T-helper 2 cell treated with Interferon-gamma antibody and Interleukin-4, amounts not matched to agents 5 μg/mL and 100 μg/mL, for 36 hours (primary cell): Measurements from ENCODE around the gene NUP62.
"Not testable (repeated sequence)": the region's sequence is repeated elsewhere in the genome, so short reads cannot be mapped to it uniquely, and the experiment has no call there.

Source experiments
- DNase-seq: peaks from one replicate; pipeline ENCODE4 v3.0.0; 2021; ENCODE audit warnings: low spot score
- H3K27ac Mint-ChIP-seq: one replicate; pipeline ENCODE4 v1.8.0; 2021; ENCODE audit warnings: mild to moderate bottlenecking, mixed read lengths
- H3K27me3 Mint-ChIP-seq: one replicate; pipeline ENCODE4 v1.8.0; 2021; ENCODE audit warnings: low read depth, mixed read lengths
- H3K36me3 Mint-ChIP-seq: one replicate; pipeline ENCODE4 v1.8.0; 2021; ENCODE audit warnings: low read depth, mixed read lengths
- H3K4me1 Mint-ChIP-seq: one replicate; pipeline ENCODE4 v1.8.0; 2021; ENCODE audit warnings: low read depth, mixed read lengths
- H3K4me3 Mint-ChIP-seq: one replicate; pipeline ENCODE4 v1.8.0; 2022; ENCODE audit warnings: mild to moderate bottlenecking, moderate library complexity, mixed read lengths
- H3K9me3 Mint-ChIP-seq: one replicate; pipeline ENCODE4 v1.8.0; 2021; ENCODE audit warnings: mixed read lengths

NUP62 gene, protein sequence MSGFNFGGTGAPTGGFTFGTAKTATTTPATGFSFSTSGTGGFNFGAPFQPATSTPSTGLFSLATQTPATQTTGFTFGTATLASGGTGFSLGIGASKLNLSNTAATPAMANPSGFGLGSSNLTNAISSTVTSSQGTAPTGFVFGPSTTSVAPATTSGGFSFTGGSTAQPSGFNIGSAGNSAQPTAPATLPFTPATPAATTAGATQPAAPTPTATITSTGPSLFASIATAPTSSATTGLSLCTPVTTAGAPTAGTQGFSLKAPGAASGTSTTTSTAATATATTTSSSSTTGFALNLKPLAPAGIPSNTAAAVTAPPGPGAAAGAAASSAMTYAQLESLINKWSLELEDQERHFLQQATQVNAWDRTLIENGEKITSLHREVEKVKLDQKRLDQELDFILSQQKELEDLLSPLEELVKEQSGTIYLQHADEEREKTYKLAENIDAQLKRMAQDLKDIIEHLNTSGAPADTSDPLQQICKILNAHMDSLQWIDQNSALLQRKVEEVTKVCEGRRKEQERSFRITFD

DNA sequence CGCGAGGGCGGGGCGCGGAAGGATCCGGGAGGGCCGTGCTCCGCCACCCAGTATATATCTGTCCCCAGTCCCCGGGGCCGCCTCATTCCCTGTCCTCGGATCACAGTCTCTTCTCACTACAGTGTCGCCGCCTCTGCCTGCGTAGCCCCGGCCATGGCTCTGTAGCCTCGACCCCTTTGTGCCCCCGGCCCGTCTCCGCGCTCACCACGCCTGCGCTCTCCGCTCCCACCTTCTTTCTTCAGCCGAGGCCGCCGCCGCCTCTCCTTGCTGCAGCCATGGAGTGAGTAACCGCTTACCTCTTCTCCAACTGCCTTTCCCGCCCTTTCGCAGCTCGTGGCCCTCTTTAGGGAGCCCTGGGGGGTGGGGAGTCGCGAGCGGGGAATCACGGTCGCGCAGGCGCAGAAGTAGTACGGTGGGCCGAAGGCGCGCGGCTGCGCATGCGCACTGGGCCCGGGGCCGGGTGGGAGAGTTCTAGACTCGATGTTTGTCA lies at the start of gene NUP62, which contains the start of gene ATF5:
Gene NUP62, minus strand, starts transcription at position 384 of the 490 bp plus-strand sequence. CDS start 19,697 bp downstream, outside the sequence.
Gene ATF5, plus strand, starts transcription at position 85 of the 490 bp plus-strand sequence. CDS start 1,646 bp downstream, outside the sequence.
- peaks cover 40% of the 10 kb centered on the region for H3K4me1 Mint-ChIP-seq
- no peaks in the 10 kb centered on the region for H3K27me3 Mint-ChIP-seq
- DNase-seq = peak; percentile 90
- peak within 1 kb of the TSS; percentile 98 for H3K4me3 Mint-ChIP-seq
- H3K36me3 Mint-ChIP-seq = peaks cover 46% of the 10 kb centered on the region
- H3K27ac Mint-ChIP-seq = peak within 1 kb of the TSS; percentile 99
- H3K9me3 Mint-ChIP-seq = no peaks in the 10 kb centered on the region

DNA sequence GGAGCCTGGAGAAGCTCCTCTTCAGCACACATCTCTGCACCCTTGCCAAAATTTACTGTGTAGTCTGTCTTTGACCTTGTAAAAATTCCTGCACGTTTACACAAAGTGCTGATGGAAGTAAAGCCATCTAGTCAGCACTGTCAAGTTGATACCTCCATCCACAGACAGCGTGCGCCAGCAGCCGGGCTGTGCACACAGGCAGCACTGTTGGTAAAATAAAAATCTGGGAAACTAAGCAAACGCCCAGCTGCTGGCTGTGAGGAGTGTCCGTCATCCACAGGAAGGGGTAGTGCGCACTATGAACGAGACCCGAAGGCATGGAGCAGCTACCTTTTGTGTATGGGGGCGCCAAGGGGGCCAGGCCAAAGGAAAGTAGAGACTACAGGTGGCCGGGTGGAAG lies 49.0 kb upstream of the NUP62 start:
- Mint-ChIP-seq H3K9me3 (no peaks in the 10 kb centered on the region), H3K4me1 (no peaks in the 10 kb centered on the region), H3K27ac (no peak overlapping the region), H3K4me3 (no peak overlapping the region), H3K36me3 (peaks cover 7% of the 10 kb centered on the region), H3K27me3 (no peaks in the 10 kb centered on the region)
- DNase-seq = no peak

- Mint-ChIP-seq H3K36me3 (peaks cover 7% of the 10 kb centered on the region), H3K9me3 (no peaks in the 10 kb centered on the region), H3K27ac (no peak overlapping the region), H3K27me3 (no peaks in the 10 kb centered on the region), H3K4me3 (no peak overlapping the region), H3K4me1 (no peaks in the 10 kb centered on the region)
- DNase-seq = no peak
These were observed 48.6 kb upstream of the NUP62 start for GRCh38 chr19:49977881-49978280.

- DNase-seq = no peak
- H3K9me3 Mint-ChIP-seq = no peaks in the 10 kb centered on the region
- no peaks in the 10 kb centered on the region for H3K27me3 Mint-ChIP-seq
- no peaks in the 10 kb centered on the region for H3K4me1 Mint-ChIP-seq
- H3K27ac Mint-ChIP-seq = no peak overlapping the region
- peaks cover 7% of the 10 kb centered on the region for H3K36me3 Mint-ChIP-seq
- no peak overlapping the region for H3K4me3 Mint-ChIP-seq
These were observed 47.8 kb upstream of the NUP62 start for GRCh38 chr19:49977076-49977475.

DNA sequence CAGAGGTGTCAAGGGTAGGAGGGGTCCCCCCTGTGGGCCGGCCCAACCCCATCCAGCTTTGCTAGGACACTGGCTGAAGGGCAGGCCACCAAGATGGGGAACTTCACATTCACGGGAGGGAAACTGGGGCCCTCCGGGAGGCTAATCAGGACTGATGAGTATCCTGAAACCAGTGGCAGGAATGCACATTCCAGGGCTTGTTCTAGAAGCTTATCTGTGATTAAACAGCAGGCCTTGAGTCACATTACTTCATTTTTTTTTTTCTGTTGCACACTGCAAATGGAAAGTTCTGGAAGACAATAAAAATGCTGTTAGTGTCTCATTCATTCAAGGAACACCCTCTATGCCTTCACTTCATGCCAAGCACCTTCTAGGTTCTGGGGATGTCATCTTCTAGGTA lies 47.2 kb upstream of the NUP62 start:
- Mint-ChIP-seq H3K36me3 (peaks cover 3% of the 10 kb centered on the region), H3K4me1 (no peaks in the 10 kb centered on the region), H3K9me3 (no peaks in the 10 kb centered on the region), H3K4me3 (no peak overlapping the region), H3K27me3 (no peaks in the 10 kb centered on the region), H3K27ac (no peak overlapping the region)
- no peak for DNase-seq

GRCh38 chr19:49975051-49975450 lies 45.7 kb upstream of the NUP62 start:
- no peaks in the 10 kb centered on the region for H3K4me1 Mint-ChIP-seq
- no peak overlapping the region for H3K4me3 Mint-ChIP-seq
- H3K27me3 Mint-ChIP-seq = no peaks in the 10 kb centered on the region
- no peak overlapping the region for H3K27ac Mint-ChIP-seq
- H3K9me3 Mint-ChIP-seq = no peaks in the 10 kb centered on the region
- no peak for DNase-seq
- no peaks in the 10 kb centered on the region for H3K36me3 Mint-ChIP-seq

- Mint-ChIP-seq H3K27ac (no peak overlapping the region), H3K4me3 (no peak overlapping the region), H3K4me1 (no peaks in the 10 kb centered on the region), H3K36me3 (no peaks in the 10 kb centered on the region), H3K27me3 (no peaks in the 10 kb centered on the region), H3K9me3 (no peaks in the 10 kb centered on the region)
- no peak for DNase-seq
These were observed 44.7 kb upstream of the NUP62 start for GRCh38 chr19:49973987-49974386.

GRCh38 chr19:49972841-49973240 lies 43.5 kb upstream of the NUP62 start:
- H3K4me1 Mint-ChIP-seq = no peaks in the 10 kb centered on the region
- no peaks in the 10 kb centered on the region for H3K36me3 Mint-ChIP-seq
- no peak for DNase-seq
- no peaks in the 10 kb centered on the region for H3K9me3 Mint-ChIP-seq
- H3K4me3 Mint-ChIP-seq = no peak overlapping the region
- no peak overlapping the region for H3K27ac Mint-ChIP-seq
- no peaks in the 10 kb centered on the region for H3K27me3 Mint-ChIP-seq

- H3K4me1 Mint-ChIP-seq = no peaks in the 10 kb centered on the region
- no peak for DNase-seq
- H3K36me3 Mint-ChIP-seq = no peaks in the 10 kb centered on the region
- H3K9me3 Mint-ChIP-seq = no peaks in the 10 kb centered on the region
- H3K27ac Mint-ChIP-seq = no peak overlapping the region
- no peak overlapping the region for H3K4me3 Mint-ChIP-seq
- H3K27me3 Mint-ChIP-seq = no peaks in the 10 kb centered on the region
These were observed 42.7 kb upstream of the NUP62 start for GRCh38 chr19:49971991-49972411.

DNA sequence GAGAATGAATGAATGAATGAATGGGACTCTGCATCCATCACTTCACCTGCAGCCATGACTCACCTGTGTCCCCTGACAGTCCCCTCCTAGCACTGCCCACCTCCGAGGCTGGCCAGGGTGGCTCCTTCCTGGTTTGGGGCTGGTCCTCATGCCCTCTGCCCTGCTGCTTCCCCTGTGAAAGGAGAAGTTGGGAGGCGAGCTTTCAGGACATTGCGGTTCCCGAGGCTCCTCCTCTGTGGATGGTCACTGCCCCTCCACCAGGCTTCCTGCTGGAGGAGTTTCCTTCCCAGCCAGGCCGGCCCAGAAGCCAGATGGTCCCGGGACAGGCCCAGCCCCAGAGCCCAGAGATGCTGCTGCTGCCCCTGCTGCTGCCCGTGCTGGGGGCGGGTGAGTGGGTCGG lies 40.1 kb upstream of the NUP62 start:
- not testable (repeated sequence) for H3K27ac Mint-ChIP-seq, DNase-seq, H3K9me3 Mint-ChIP-seq, H3K36me3 Mint-ChIP-seq, H3K4me1 Mint-ChIP-seq, H3K4me3 Mint-ChIP-seq, H3K27me3 Mint-ChIP-seq

DNA sequence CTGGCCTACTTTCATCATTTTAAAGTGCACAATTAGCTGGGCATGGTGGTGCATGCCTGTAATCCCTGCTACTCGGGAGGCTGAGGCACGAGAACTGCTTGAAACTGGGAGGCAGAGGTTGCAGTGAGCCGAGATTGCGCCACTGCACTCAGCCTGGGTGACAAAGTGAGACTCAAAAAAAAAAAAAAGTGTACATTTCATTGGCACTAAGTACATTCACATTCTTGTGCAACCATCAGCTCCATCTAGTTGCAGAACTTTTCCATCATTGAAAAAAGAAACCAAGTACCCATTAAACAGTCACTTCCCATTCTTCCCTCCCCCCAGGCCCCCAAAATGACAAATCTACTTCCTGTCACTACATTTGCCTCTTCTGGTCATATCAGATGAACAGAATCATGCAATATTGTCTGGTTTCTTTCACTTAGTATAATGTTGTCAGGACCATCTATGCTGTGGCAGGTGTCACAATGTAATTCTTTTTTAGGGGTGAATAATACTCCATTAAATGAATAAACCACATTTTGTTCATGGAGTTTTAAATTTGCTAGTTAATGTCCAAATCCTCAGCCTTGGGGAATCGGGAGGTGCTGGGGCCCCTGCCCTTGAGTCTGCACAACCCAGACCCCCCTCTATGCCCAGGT lies 39.1 kb upstream of the NUP62 start:
- no peak for DNase-seq
- H3K4me1 Mint-ChIP-seq = no peaks in the 10 kb centered on the region
- H3K27ac Mint-ChIP-seq = no peak overlapping the region
- H3K36me3 Mint-ChIP-seq = no peaks in the 10 kb centered on the region
- H3K27me3 Mint-ChIP-seq = no peaks in the 10 kb centered on the region
- H3K4me3 Mint-ChIP-seq = no peak overlapping the region
- no peaks in the 10 kb centered on the region for H3K9me3 Mint-ChIP-seq

- not testable (repeated sequence) for H3K4me3 Mint-ChIP-seq, H3K27ac Mint-ChIP-seq, H3K27me3 Mint-ChIP-seq, H3K4me1 Mint-ChIP-seq, H3K9me3 Mint-ChIP-seq, H3K36me3 Mint-ChIP-seq, DNase-seq
These were observed 31.7 kb upstream of the NUP62 start, which contains the start of gene SIGLEC11 for GRCh38 chr19:49960980-49961379. SIGLEC11 (minus strand) TSS chr19:49961172; CDS start chr19:49961081, 91 bp downstream.

- not testable (repeated sequence) for H3K9me3 Mint-ChIP-seq, H3K4me1 Mint-ChIP-seq, H3K27ac Mint-ChIP-seq, H3K36me3 Mint-ChIP-seq, H3K4me3 Mint-ChIP-seq, H3K27me3 Mint-ChIP-seq, DNase-seq
These were observed 30.6 kb upstream of the NUP62 start for GRCh38 chr19:49959892-49960291.

GRCh38 chr19:49958596-49958995 lies 29.3 kb upstream of the NUP62 start:
- not testable (repeated sequence) for H3K36me3 Mint-ChIP-seq, H3K4me3 Mint-ChIP-seq, H3K9me3 Mint-ChIP-seq, DNase-seq, H3K27ac Mint-ChIP-seq, H3K4me1 Mint-ChIP-seq, H3K27me3 Mint-ChIP-seq
